ENCODE measurements around the gene ABAT.

The ABAT gene

GRCh38 chr16:8722025-8722348, 47.6 kb downstream of the ABAT start:
- no peak overlapping the region for H3K4me2 ChIP-seq (ENCODE audit: low read length)

GRCh38 chr16:8725513-8726178, 51.2 kb downstream of the ABAT start:
- no peaks in the 10 kb centered on the region for H3F3A ChIP-seq (ENCODE audit: insufficient read depth, low read length)
- TF ChIP-seq EZH2 (IDR thresholded peaks at IDR 0.05; ENCODE audit: borderline replicate concordance, low read length): no peak
- TF ChIP-seq CTCF (IDR thresholded peaks at IDR 0.05; ENCODE audit: low read length): no peak
- no peaks in the 10 kb centered on the region for H3K9me2 ChIP-seq (ENCODE audit: low read depth, low read length)
- H3K27me3 ChIP-seq (ENCODE audit: insufficient read depth, low read length): peaks cover 7% of the 10 kb centered on the region
- no peak overlapping the region for H3K27ac ChIP-seq (ENCODE audit: low read depth, low read length, poor library complexity, severe bottlenecking)
- no peak overlapping the region for H2AFZ ChIP-seq (ENCODE audit: low read length)
- no peak overlapping the region for H3K4me2 ChIP-seq (ENCODE audit: low read length)
- H3K79me2 ChIP-seq (ENCODE audit: insufficient read depth, low read length): no peaks in the 10 kb centered on the region
- H3K4me1 ChIP-seq (ENCODE audit: insufficient read depth, low read length, severe bottlenecking): no peaks in the 10 kb centered on the region
- no peak overlapping the region for H3K9ac ChIP-seq (ENCODE audit: low read length)
- H3K36me3 ChIP-seq (ENCODE audit: insufficient read depth, low read length): no peaks in the 10 kb centered on the region
- H3K4me3 ChIP-seq (ENCODE audit: low read depth, low read length, poor library complexity, severe bottlenecking): no peak overlapping the region
- no peaks in the 10 kb centered on the region for H3K9me3 ChIP-seq (ENCODE audit: low read length)
- no peaks in the 10 kb centered on the region for H4K20me1 ChIP-seq (ENCODE audit: insufficient read depth, low read length)

More at GRCh38 chr16:8722025-8722348, 47.6 kb downstream of the ABAT start:
- Histone ChIP-seq H3K4me3 (ENCODE audit: low read depth, low read length, poor library complexity, severe bottlenecking) (no peak overlapping the region), H3K79me2 (ENCODE audit: insufficient read depth, low read length) (no peaks in the 10 kb centered on the region), H3F3A (ENCODE audit: insufficient read depth, low read length) (no peaks in the 10 kb centered on the region), H2AFZ (ENCODE audit: low read length) (no peak overlapping the region), H4K20me1 (ENCODE audit: insufficient read depth, low read length) (no peaks in the 10 kb centered on the region), H3K27ac (ENCODE audit: low read depth, low read length, poor library complexity, severe bottlenecking) (no peak overlapping the region), H3K9ac (ENCODE audit: low read length) (no peak overlapping the region), H3K9me3 (ENCODE audit: low read length) (peaks cover 2% of the 10 kb centered on the region; the same call in 1 of the 2 replicates), H3K36me3 (ENCODE audit: insufficient read depth, low read length) (no peaks in the 10 kb centered on the region; the same call in 1 of the 2 replicates), H3K4me1 (ENCODE audit: insufficient read depth, low read length, severe bottlenecking) (no peaks in the 10 kb centered on the region), H3K27me3 (ENCODE audit: insufficient read depth, low read length) (peaks cover 5% of the 10 kb centered on the region), H3K9me2 (ENCODE audit: low read depth, low read length) (no peaks in the 10 kb centered on the region)
- TF ChIP-seq CTCF (IDR thresholded peaks at IDR 0.05; ENCODE audit: low read length) (no peak), EZH2 (IDR thresholded peaks at IDR 0.05; ENCODE audit: borderline replicate concordance, low read length) (no peak)

- no peak for TF ChIP-seq EZH2 (IDR thresholded peaks at IDR 0.05; ENCODE audit: borderline replicate concordance, low read length)
- TF ChIP-seq CTCF (IDR thresholded peaks at IDR 0.05; ENCODE audit: low read length): no peak
- no peaks in the 10 kb centered on the region for H4K20me1 ChIP-seq (ENCODE audit: insufficient read depth, low read length)
- H3K79me2 ChIP-seq (ENCODE audit: insufficient read depth, low read length): no peaks in the 10 kb centered on the region
- H2AFZ ChIP-seq (ENCODE audit: low read length): no peak overlapping the region
- H3K9ac ChIP-seq (ENCODE audit: low read length): no peak overlapping the region
- no peaks in the 10 kb centered on the region for H3K4me1 ChIP-seq (ENCODE audit: insufficient read depth, low read length, severe bottlenecking)
- no peaks in the 10 kb centered on the region for H3K9me3 ChIP-seq (ENCODE audit: low read length)
- H3F3A ChIP-seq (ENCODE audit: insufficient read depth, low read length): no peaks in the 10 kb centered on the region
- no peak overlapping the region for H3K4me2 ChIP-seq (ENCODE audit: low read length)
- no peaks in the 10 kb centered on the region for H3K36me3 ChIP-seq (ENCODE audit: insufficient read depth, low read length)
- no peak overlapping the region for H3K4me3 ChIP-seq (ENCODE audit: low read depth, low read length, poor library complexity, severe bottlenecking)
- no peak overlapping the region for H3K27ac ChIP-seq (ENCODE audit: low read depth, low read length, poor library complexity, severe bottlenecking)
- H3K9me2 ChIP-seq (ENCODE audit: low read depth, low read length): no peaks in the 10 kb centered on the region
- peaks cover 7% of the 10 kb centered on the region; the same call in 1 of the 2 replicates for H3K27me3 ChIP-seq (ENCODE audit: insufficient read depth, low read length)
Measured at GRCh38 chr16:8727131-8727806, 52.9 kb downstream of the ABAT start.

All from OCI-LY1 (cell line).